SK-N-SH (cell line): ENCODE results near the gene PKD2L2. TPM values are rescaled to one million over a fixed set of nuclear protein-coding genes. Genes with fewer than 3 reads are reported as not detected.

Source experiments
- CTCF ChIA-PET: fragments of 300-600, 350-600 bp; formaldehyde crosslinking; extraction: SDS; loops from one replicate; lab custom pipeline; 2021; lab: Yijun Ruan, JAX
- POLR2A ChIA-PET: fragments of 350-600 bp; sonication (Branson Sonifier 250); formaldehyde crosslinking; extraction: SDS; loops from one replicate; lab custom pipeline; 2020; ENCODE audit warnings: antibody characterized with exemption, inconsistent platforms; lab: Yijun Ruan, JAX
- DNase-seq: peaks from one replicate; pipeline ENCODE4 v3.0.0; 2012
- H2AFZ ChIP-seq: fragments of 200-600 bp; sonication (generic); 2 replicates; pipeline ENCODE4 v1.8.1; 2016; ENCODE audit warnings: antibody characterized with exemption, mild to moderate bottlenecking, low read depth
- H3F3A ChIP-seq: fragments of 200-600 bp; sonication (generic); replicated peaks from 2 replicates; pipeline ENCODE3; 2016; ENCODE audit warnings: antibody characterized with exemption, mild to moderate bottlenecking; ENCODE audit not compliant: insufficient read depth
- H3K27ac ChIP-seq, 2 experiments: fragments of 200-500 bp in 1 of 2; fragments of 200-600 bp in 1 of 2; sonication (Bioruptor generic) in 1 of 2; sonication (generic), shearing (Covaris generic) in 1 of 2; 2 replicates each; pipeline versions ENCODE4 v1.5.1 to v1.6.1; 2014 to 2016; ENCODE audit warnings: low read depth in 2 of 2, inconsistent platforms in 1 of 2, low read length in 1 of 2, mild to moderate bottlenecking in 1 of 2, mixed read lengths in 1 of 2
- H3K27me3 ChIP-seq: fragments of 200-600 bp; sonication (generic), shearing (Covaris generic); 2 replicates; pipeline ENCODE4 v1.6.1; 2016; ENCODE audit warnings: mixed run types; ENCODE audit not compliant: insufficient read depth
- H3K36me3 ChIP-seq, 2 experiments: fragments of 200-500 bp in 1 of 2; fragments of 200-600 bp in 1 of 2; sonication (Bioruptor generic) in 1 of 2; sonication (generic) in 1 of 2; replicated peaks in 1 of 2; 2 replicates each; pipeline versions ENCODE3 to v1.5.1; 2014 to 2016; ENCODE audit warnings: low read length in 1 of 2, mild to moderate bottlenecking in 1 of 2; ENCODE audit not compliant: insufficient read depth in 2 of 2, control insufficient read depth in 1 of 2
- H3K4me1 ChIP-seq, 2 experiments: fragments of 200-500 bp in 1 of 2; fragments of 200-600 bp in 1 of 2; sonication (Bioruptor generic) in 1 of 2; sonication (generic), shearing (Covaris generic) in 1 of 2; 2 replicates each; pipeline versions ENCODE4 v1.5.1 to v1.6.1; 2014 to 2016; ENCODE audit warnings: low read depth in 1 of 2, low read length in 1 of 2, mixed run types in 1 of 2; ENCODE audit not compliant: insufficient read depth in 2 of 2, control insufficient read depth in 1 of 2
- H3K4me2 ChIP-seq: fragments of 200-600 bp; sonication (generic), shearing (Covaris generic); 2 replicates; pipeline ENCODE4 v1.6.1; 2017; ENCODE audit warnings: mixed run types
- H3K4me3 ChIP-seq, 2 experiments: fragments of 200-500 bp in 1 of 2; fragments of 200-600 bp in 1 of 2; sonication (Bioruptor generic) in 1 of 2; sonication (generic), shearing (Covaris generic) in 1 of 2; 2 replicates each; pipeline versions ENCODE4 v1.5.1 to v1.8.1; 2014 to 2016; ENCODE audit warnings: low read depth in 2 of 2, inconsistent platforms in 1 of 2, low read length in 1 of 2, mild to moderate bottlenecking in 1 of 2, mixed read lengths in 1 of 2, moderate library complexity in 1 of 2
- H3K79me2 ChIP-seq: fragments of 200-600 bp; sonication (generic); 2 replicates; pipeline ENCODE4 v1.8.1; 2017; ENCODE audit warnings: mild to moderate bottlenecking; ENCODE audit not compliant: insufficient read depth
- H3K9ac ChIP-seq: fragments of 200-600 bp; sonication (generic); 2 replicates; pipeline ENCODE4 v1.6.1; 2017; ENCODE audit warnings: mixed run types
- H3K9me2 ChIP-seq: fragments of 200-600 bp; sonication (generic); 2 replicates; pipeline ENCODE4 v1.6.1; 2017; ENCODE audit warnings: mixed run types
- H3K9me3 ChIP-seq: fragments of 200-600 bp; sonication (generic); 2 replicates; pipeline ENCODE4 v1.6.1; 2017; ENCODE audit warnings: mixed run types, mild to moderate bottlenecking, moderate library complexity
- H4K20me1 ChIP-seq: fragments of 200-600 bp; sonication (generic); 2 replicates; pipeline ENCODE4 v1.6.1; 2017; ENCODE audit warnings: mild to moderate bottlenecking, mixed run types; ENCODE audit not compliant: insufficient read depth
- GATA2 ChIP-seq: sonication (generic); formaldehyde crosslinking; IDR thresholded peaks from 2 replicates; pipeline ENCODE4 v1.5.0; 2020; ENCODE audit warnings: mild to moderate bottlenecking, missing genetic modification reagents
- JUND ChIP-seq: IDR thresholded peaks from 2 replicates; pipeline ENCODE4 v1.4.0; 2012
- POLR2AphosphoS5 ChIP-seq: IDR thresholded peaks from 2 replicates; pipeline ENCODE4 v1.6.1; 2012; ENCODE audit warnings: low read depth, low read length
- RAD21 ChIP-seq: IDR thresholded peaks from 2 replicates; pipeline ENCODE4 v1.6.1; 2012; ENCODE audit warnings: mild to moderate bottlenecking, low read length
- RCOR1 ChIP-seq: fragments of 150-350 bp; IDR thresholded peaks from 2 replicates; pipeline ENCODE4 v1.6.1; 2017; ENCODE audit warnings: antibody characterized with exemption, low read length
- RFX5 ChIP-seq: IDR thresholded peaks from 2 replicates; pipeline ENCODE4 v1.6.1; 2012; ENCODE audit warnings: mild to moderate bottlenecking, improper control_type of control experiment, low read length
- RXRA ChIP-seq: IDR thresholded peaks from 2 replicates; pipeline ENCODE4 v1.4.0; 2012; ENCODE audit warnings: low read depth, mild to moderate bottlenecking, borderline replicate concordance
- SMC3 ChIP-seq: IDR thresholded peaks from 2 replicates; pipeline ENCODE4 v1.6.1; 2012; ENCODE audit warnings: low read depth, low read length, improper control_type of control experiment
- TAF1 ChIP-seq: IDR thresholded peaks from 2 replicates; pipeline ENCODE4 v1.6.1; 2012; ENCODE audit warnings: low read depth, mild to moderate bottlenecking, low read length, moderate library complexity, borderline replicate concordance
- TCF12 ChIP-seq: IDR thresholded peaks from 2 replicates; pipeline ENCODE4 v1.4.0; 2012
- TEAD4 ChIP-seq: IDR thresholded peaks from 2 replicates; pipeline ENCODE4 v1.4.0; 2012; ENCODE audit warnings: mild to moderate bottlenecking, borderline replicate concordance; ENCODE audit not compliant: insufficient read depth
- WGBS: methylation state at CpG from one replicate; pipeline ENCODE4 v1.1.6; 2017; ENCODE audit warnings: low lambda C conversion rate; 5-methylcytosine and 5-hydroxymethylcytosine counted together
- polyA plus RNA-seq, 3 experiments: library from polyadenylated mRNA; depleted of rRNA; stranded (reverse); fragments of >200 nt; gene quantifications; 2 replicates each; pipeline ENCODE4 v1.2.3, GENCODE V29; 2012
- TF ChIP-seq, protein P1 (sequence below): fragments of 200-600 bp; sonication (generic); IDR thresholded peaks from 2 replicates; pipeline ENCODE4 v1.6.1; 2017; ENCODE audit warnings: antibody characterized with exemption, mild to moderate bottlenecking, moderate library complexity
- TF ChIP-seq, protein P2 (sequence below): IDR thresholded peaks from 2 replicates; pipeline ENCODE4; 2012
- TF ChIP-seq, protein P3 (sequence below): IDR thresholded peaks from 2 replicates; pipeline ENCODE4 v1.4.0; 2012; ENCODE audit warnings: low read depth, borderline replicate concordance

Gene PKD2L2
- polyA plus RNA-seq, 1 of the 3 experiments (the other 2 are of a cell fraction): 0.26 TPM

DNA sequence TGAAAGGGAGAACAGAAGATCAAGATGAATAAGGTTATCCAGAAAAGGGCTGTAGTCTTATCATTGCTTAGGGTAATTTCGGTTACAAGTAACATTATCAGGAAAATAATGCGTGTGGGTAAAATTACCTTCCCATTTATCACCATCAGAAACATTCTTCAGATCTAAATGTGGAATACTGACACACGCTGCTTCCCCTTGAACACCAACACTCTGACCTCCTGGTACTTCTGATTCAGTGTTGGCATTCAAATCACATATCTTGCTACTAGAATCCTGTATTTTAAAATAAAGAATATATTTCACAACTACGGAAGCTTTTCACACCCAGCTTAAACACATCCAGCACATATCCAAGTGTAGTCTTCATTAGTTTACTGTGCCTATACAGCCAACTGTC lies 70.2 kb downstream of the PKD2L2 start:
- 87% methylated on average over 4 of the region's 4 CpGs for WGBS
- H3K9me3 ChIP-seq: no peaks in the 10 kb centered on the region
- H3K4me1 ChIP-seq: peaks cover 5 to 21% of the 10 kb centered on the region in 2 experiments
- no peaks in the 10 kb centered on the region for H4K20me1 ChIP-seq
- no peak overlapping the region for H3K27ac ChIP-seq
- H3K4me3 ChIP-seq: no peak overlapping the region
- CTCF ChIA-PET: interaction anchor here (1.3 kb wide), 1 partner anchor 24 kb away, joined by 3 read pairs; no protein-coding TSS in a partner anchor
- no peak overlapping the region for H3K4me2 ChIP-seq
- H3F3A ChIP-seq: peaks cover 25% of the 10 kb centered on the region
- no peaks in the 10 kb centered on the region for H3K27me3 ChIP-seq
- H3K9ac ChIP-seq: no peak overlapping the region
- H3K79me2 ChIP-seq: peaks cover 20% of the 10 kb centered on the region; the same call in 1 of the 2 replicates
- H3K36me3 ChIP-seq: peaks cover 38 to 42% of the 10 kb centered on the region in 2 experiments
- no peaks in the 10 kb centered on the region for H3K9me2 ChIP-seq
- no peak overlapping the region for H2AFZ ChIP-seq
- POLR2A ChIA-PET: no interaction called here
- no peak for DNase-seq
- TF ChIP-seq TAF1: no peak

DNA sequence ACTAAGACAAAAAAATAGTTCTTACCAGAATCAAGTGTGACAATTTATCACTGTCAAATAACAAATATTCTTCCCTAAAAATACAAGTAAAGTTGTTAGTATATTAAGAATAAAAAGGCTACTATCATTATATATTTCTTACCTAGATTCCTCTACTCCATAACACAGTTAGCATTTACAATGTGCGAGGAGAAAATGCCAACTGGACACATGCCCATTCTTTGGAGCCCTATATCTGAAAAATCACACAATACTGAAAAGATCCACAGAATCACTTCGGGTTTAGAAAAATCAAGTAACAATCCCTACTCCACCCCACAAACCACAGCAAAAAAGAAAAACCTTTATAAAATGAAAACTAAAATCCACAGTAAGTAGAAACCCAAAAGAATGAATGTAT lies 70.9 kb downstream of the PKD2L2 start:
- no peak overlapping the region for H3K4me2 ChIP-seq
- whole genome bisulfite sequencing: 94% methylated on average over 2 of the region's 2 CpGs
- no peak overlapping the region for H3K9ac ChIP-seq
- H4K20me1 ChIP-seq: no peaks in the 10 kb centered on the region
- H3K27me3 ChIP-seq: no peaks in the 10 kb centered on the region
- H3K9me2 ChIP-seq: no peaks in the 10 kb centered on the region
- CTCF ChIA-PET: interaction anchor here (0.9 to 1.3 kb wide), 3 partner anchors 23 to 181 kb away, joined by 3 read pairs; no protein-coding TSS in a partner anchor
- H3K4me1 ChIP-seq: peaks cover 2 to 14% of the 10 kb centered on the region in 2 experiments; a peak in 3 of 4 replicates
- no peaks in the 10 kb centered on the region for H3K9me3 ChIP-seq
- peaks cover 38 to 46% of the 10 kb centered on the region in 2 experiments for H3K36me3 ChIP-seq
- peaks cover 19% of the 10 kb centered on the region for H3F3A ChIP-seq
- peaks cover 24% of the 10 kb centered on the region; the same call in 1 of the 2 replicates for H3K79me2 ChIP-seq
- no peak overlapping the region for H2AFZ ChIP-seq
- no peak overlapping the region for H3K27ac ChIP-seq
- DNase-seq: no peak
- no peak for TF ChIP-seq POLR2AphosphoS5
- TF ChIP-seq RCOR1: no peak
- TF ChIP-seq JUND: no peak
- TF ChIP-seq, protein P1, sequence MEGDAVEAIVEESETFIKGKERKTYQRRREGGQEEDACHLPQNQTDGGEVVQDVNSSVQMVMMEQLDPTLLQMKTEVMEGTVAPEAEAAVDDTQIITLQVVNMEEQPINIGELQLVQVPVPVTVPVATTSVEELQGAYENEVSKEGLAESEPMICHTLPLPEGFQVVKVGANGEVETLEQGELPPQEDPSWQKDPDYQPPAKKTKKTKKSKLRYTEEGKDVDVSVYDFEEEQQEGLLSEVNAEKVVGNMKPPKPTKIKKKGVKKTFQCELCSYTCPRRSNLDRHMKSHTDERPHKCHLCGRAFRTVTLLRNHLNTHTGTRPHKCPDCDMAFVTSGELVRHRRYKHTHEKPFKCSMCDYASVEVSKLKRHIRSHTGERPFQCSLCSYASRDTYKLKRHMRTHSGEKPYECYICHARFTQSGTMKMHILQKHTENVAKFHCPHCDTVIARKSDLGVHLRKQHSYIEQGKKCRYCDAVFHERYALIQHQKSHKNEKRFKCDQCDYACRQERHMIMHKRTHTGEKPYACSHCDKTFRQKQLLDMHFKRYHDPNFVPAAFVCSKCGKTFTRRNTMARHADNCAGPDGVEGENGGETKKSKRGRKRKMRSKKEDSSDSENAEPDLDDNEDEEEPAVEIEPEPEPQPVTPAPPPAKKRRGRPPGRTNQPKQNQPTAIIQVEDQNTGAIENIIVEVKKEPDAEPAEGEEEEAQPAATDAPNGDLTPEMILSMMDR: no peak
- no peak for TF ChIP-seq SMC3
- TF ChIP-seq RFX5: no peak
- no peak for TF ChIP-seq RXRA
- TF ChIP-seq RAD21: no peak
- TF ChIP-seq, protein P2, sequence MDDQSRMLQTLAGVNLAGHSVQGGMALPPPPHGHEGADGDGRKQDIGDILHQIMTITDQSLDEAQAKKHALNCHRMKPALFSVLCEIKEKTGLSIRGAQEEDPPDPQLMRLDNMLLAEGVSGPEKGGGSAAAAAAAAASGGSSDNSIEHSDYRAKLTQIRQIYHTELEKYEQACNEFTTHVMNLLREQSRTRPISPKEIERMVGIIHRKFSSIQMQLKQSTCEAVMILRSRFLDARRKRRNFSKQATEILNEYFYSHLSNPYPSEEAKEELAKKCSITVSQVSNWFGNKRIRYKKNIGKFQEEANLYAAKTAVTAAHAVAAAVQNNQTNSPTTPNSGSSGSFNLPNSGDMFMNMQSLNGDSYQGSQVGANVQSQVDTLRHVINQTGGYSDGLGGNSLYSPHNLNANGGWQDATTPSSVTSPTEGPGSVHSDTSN: no peak
- no peak for TF ChIP-seq GATA2 (CRISPR knock-in tag)
- TF ChIP-seq TCF12: no peak
- TF ChIP-seq, protein P3, sequence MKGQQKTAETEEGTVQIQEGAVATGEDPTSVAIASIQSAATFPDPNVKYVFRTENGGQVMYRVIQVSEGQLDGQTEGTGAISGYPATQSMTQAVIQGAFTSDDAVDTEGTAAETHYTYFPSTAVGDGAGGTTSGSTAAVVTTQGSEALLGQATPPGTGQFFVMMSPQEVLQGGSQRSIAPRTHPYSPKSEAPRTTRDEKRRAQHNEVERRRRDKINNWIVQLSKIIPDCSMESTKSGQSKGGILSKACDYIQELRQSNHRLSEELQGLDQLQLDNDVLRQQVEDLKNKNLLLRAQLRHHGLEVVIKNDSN: no peak
- no peak for TF ChIP-seq TEAD4
- TF ChIP-seq, all 33 proteins: peak for 0
- POLR2A ChIA-PET: no interaction called here
- no peak overlapping the region for H3K4me3 ChIP-seq
